AG08395 (cell line): ENCODE data around the gene UBN2.
"Not testable (repeated sequence)": the region's sequence is repeated elsewhere in the genome, so short reads cannot be mapped to it uniquely, and the experiment has no call there.

Experiments
- DNase-seq: peaks from one replicate; pipeline ENCODE4 v3.0.0; 2012; ENCODE audit warnings: mixed read lengths, low spot score

UBN2 gene

GRCh38 chr7:139230774-139231512 lies at the start of gene UBN2:
Gene UBN2, plus strand, starts transcription at chr7:139231237. Its CDS starts 248 bp downstream, at chr7:139231485.
- peak; percentile 99 for DNase-seq

- no peak for DNase-seq
Observed at GRCh38 chr7:139181404-139181803, 49.6 kb upstream of the UBN2 start.

- DNase-seq, result no peak
Observed at GRCh38 chr7:139182363-139182762, 48.7 kb upstream of the UBN2 start.

- DNase-seq, result no peak
Observed at GRCh38 chr7:139183251-139183650, 47.8 kb upstream of the UBN2 start.

GRCh38 chr7:139183878-139184338 lies 47.1 kb upstream of the UBN2 start:
- DNase-seq, result no peak

GRCh38 chr7:139186146-139186545 lies 44.9 kb upstream of the UBN2 start:
- DNase-seq, result no peak

- DNase-seq, result no peak
Observed at GRCh38 chr7:139189357-139189756, 41.7 kb upstream of the UBN2 start.

GRCh38 chr7:139192014-139192706 lies 38.9 kb upstream of the UBN2 start:
- DNase-seq, result no peak

- DNase-seq, result no peak
Observed at GRCh38 chr7:139200382-139200781, 30.7 kb upstream of the UBN2 start.

GRCh38 chr7:139203992-139204391 lies 27.0 kb upstream of the UBN2 start:
- DNase-seq, result no peak

- DNase-seq, result no peak
Observed at GRCh38 chr7:139205843-139206242, 25.2 kb upstream of the UBN2 start.

- no peak for DNase-seq
Observed at GRCh38 chr7:139212133-139212532, 18.9 kb upstream of the UBN2 start.

GRCh38 chr7:139213489-139213888 lies 17.5 kb upstream of the UBN2 start:
- DNase-seq, result not testable (repeated sequence)

- no peak for DNase-seq
Observed at GRCh38 chr7:139218173-139218572, 12.9 kb upstream of the UBN2 start.

GRCh38 chr7:139224219-139224618 lies 6.8 kb upstream of the UBN2 start:
- no peak for DNase-seq

- not testable (repeated sequence) for DNase-seq
Observed at GRCh38 chr7:139224836-139225235, 6.2 kb upstream of the UBN2 start.

GRCh38 chr7:139225286-139226157 lies 5.5 kb upstream of the UBN2 start:
- not testable (repeated sequence) for DNase-seq

GRCh38 chr7:139226158-139226515 lies 4.9 kb upstream of the UBN2 start:
- not testable (repeated sequence) for DNase-seq

GRCh38 chr7:139226988-139227488 lies 4.0 kb upstream of the UBN2 start:
- DNase-seq, result not testable (repeated sequence)

GRCh38 chr7:139230023-139230422 lies 1.0 kb upstream of the UBN2 start:
- DNase-seq, result no peak

- no peak for DNase-seq
Observed at GRCh38 chr7:139230484-139230773, 608 bp upstream of the UBN2 start.
